Measurements from ENCODE around the gene GCNA. TPM values are rescaled to one million over a fixed set of nuclear protein-coding genes. Genes with fewer than 3 reads are reported as not detected.

GCNA gene
- total and polyA plus RNA-seq, 12 donors = 0.18 to 23.3 (median 2.2) TPM

- no peaks in the 10 kb centered on the region for H3K4me1 ChIP-seq (replicated peaks in 1 of 2)
- intact Hi-C loops (cut with DNase I) = no loop called here
- TF ChIP-seq POLR2A (IDR thresholded peaks at IDR 0.05) = no peak
- no peak for TF ChIP-seq CTCF (IDR thresholded peaks at IDR 0.05)
Observed at GRCh38 chrX:71615954-71616353, 37.7 kb downstream of the GCNA start.

GRCh38 chrX:71616672-71617529, 38.7 kb downstream of the GCNA start:
- Histone ChIP-seq H3K4me1 (replicated peaks in 1 of 2) (no peaks in the 10 kb centered on the region), H3K27me3 (peaks cover under 1% of the 10 kb centered on the region), H3K36me3 (replicated peaks in 1 of 2) (peaks cover 0 to 22% of the 10 kb centered on the region in 2 donors), H3K27ac (peak overlapping the region in 1 of 5 donors; percentile 34), H3K4me3 (no peak overlapping the region), H3K9me3 (replicated peaks in 1 of 3) (no peaks in the 10 kb centered on the region)
- 83 to 92% (median 89%) methylated on average over 18 to 43 of the region's 43 CpGs for WGBS, 4 donors
- DNase-seq = no peak
- intact Hi-C loops (cut with DNase I) = no loop called here
- TF ChIP-seq POLR2A (IDR thresholded peaks at IDR 0.05) (no peak), CTCF (IDR thresholded peaks at IDR 0.05) (no peak)

More at GRCh38 chrX:71615954-71616353, 37.7 kb downstream of the GCNA start:
- Histone ChIP-seq H3K36me3 (replicated peaks in 1 of 2) (peaks cover 0 to 28% of the 10 kb centered on the region in 2 donors), H3K27me3 (no peaks in the 10 kb centered on the region), H3K4me3 (no peak overlapping the region), H3K27ac (no peak overlapping the region), H3K9me3 (replicated peaks in 1 of 3) (no peaks in the 10 kb centered on the region)
- WGBS, 4 donors = 76 to 94% (median 79%) methylated on average over 2 to 10 of the region's 10 CpGs
- no peak for DNase-seq

GRCh38 chrX:71617742-71618141, 39.5 kb downstream of the GCNA start:
- WGBS, 4 donors = 60 to 75% (median 69%) methylated on average over 4 to 8 of the region's 8 CpGs
- DNase-seq = no peak
- Histone ChIP-seq H3K4me1 (replicated peaks in 1 of 2) (peaks cover 0 to under 1% of the 10 kb centered on the region in 2 donors), H3K9me3 (replicated peaks in 1 of 3) (no peaks in the 10 kb centered on the region), H3K4me3 (no peak overlapping the region), H3K27ac (peak overlapping the region in 1 of 5 donors; percentile 34), H3K36me3 (replicated peaks in 1 of 2) (peaks cover 0 to 17% of the 10 kb centered on the region in 2 donors), H3K27me3 (peaks cover 5% of the 10 kb centered on the region)
- intact Hi-C loops (cut with DNase I) = no loop called here
- TF ChIP-seq POLR2A (IDR thresholded peaks at IDR 0.05) (no peak), CTCF (IDR thresholded peaks at IDR 0.05) (no peak)

GRCh38 chrX:71618303-71618721, 40.1 kb downstream of the GCNA start, which contains the start of gene CXCR3:
Gene CXCR3, minus strand, starts transcription at chrX:71618511. Its CDS starts 62 bp downstream, at chrX:71618449.
- H3K27me3 ChIP-seq = peaks cover 5% of the 10 kb centered on the region
- H3K36me3 ChIP-seq (replicated peaks in 1 of 2) = peaks cover 0 to 11% of the 10 kb centered on the region in 2 donors
- intact Hi-C loops (cut with DNase I) = no loop called here
- peak; percentile 66 to 81 (median 75) for DNase-seq
- no peaks in the 10 kb centered on the region for H3K9me3 ChIP-seq (replicated peaks in 1 of 3)
- H3K4me1 ChIP-seq (replicated peaks in 1 of 2) = peaks cover 0 to 4% of the 10 kb centered on the region in 2 donors
- H3K27ac ChIP-seq = peak within 1 kb of the TSS in 1 of 5 donors; percentile 34
- WGBS, 4 donors = 43 to 61% (median 50%) methylated on average over 2 to 4 of the region's 4 CpGs
- no peak within 1 kb of the TSS for H3K4me3 ChIP-seq
- no peak for TF ChIP-seq POLR2A (IDR thresholded peaks at IDR 0.05)
- TF ChIP-seq CTCF (IDR thresholded peaks at IDR 0.05) = no peak

All from adrenal gland (tissue), 12 donors.